NOMO-1 treated with DMSO at 0.1 percent for 48 hours (cell line): ENCODE results near the gene NFIX.
"Not testable (repeated sequence)": the region's sequence is repeated elsewhere in the genome, so short reads cannot be mapped to it uniquely, and the experiment has no call there.

Experiments used
- DNase-seq: peaks from one replicate; lab custom pipeline; 2025; ENCODE audit not compliant: unreplicated experiment; lab: John Stamatoyannopoulos, UW

NFIX gene

DNA sequence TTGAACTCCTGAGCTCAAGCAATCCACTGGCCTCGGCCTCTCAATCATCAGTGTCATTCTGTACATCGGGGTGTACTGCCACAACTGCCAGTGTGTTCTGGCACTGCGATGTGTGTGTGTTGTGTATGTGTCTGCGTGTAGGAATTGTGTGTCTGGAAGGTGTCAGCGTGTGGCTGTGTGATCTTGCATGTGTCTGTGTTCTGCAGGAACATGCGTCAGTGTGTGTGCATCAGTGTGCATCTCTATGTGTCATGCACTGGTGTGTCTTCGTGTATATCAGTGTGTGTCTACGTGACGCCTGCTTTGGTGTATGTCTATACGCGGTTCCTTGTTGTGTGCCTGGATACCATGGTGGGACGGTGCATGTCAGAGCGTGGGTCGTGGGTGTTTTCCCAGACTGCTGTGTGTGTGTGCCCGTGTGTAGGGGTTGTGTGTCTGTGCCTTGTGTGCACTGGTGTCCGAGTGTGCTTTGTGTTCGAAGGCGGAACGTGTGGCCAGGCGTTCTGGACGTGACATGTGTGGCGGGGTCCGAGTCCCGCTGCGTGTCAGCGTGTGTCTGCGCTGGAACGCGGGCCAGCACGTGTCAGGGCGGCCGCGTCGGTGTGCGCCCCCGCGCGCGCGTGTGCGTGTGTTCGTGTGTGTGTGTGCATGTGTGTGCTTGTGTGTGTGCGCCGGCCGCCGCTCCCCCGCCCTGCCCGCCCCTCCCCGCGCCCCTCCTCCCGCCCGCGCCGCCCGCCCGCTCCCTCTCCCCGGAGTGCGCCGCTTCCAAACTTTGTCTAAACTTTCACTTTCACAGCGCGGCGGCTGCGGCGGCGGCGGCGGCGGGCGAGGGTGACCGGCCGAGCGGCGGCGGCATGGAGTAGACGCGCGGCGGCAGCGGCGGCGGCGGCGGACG, at the start of gene NFIX:
Gene NFIX (plus strand): TSS at position 775 of the 895 bp plus-strand sequence. CDS start 363 bp downstream, outside the sequence.
- DNase-seq, result peak; percentile 61

DNA sequence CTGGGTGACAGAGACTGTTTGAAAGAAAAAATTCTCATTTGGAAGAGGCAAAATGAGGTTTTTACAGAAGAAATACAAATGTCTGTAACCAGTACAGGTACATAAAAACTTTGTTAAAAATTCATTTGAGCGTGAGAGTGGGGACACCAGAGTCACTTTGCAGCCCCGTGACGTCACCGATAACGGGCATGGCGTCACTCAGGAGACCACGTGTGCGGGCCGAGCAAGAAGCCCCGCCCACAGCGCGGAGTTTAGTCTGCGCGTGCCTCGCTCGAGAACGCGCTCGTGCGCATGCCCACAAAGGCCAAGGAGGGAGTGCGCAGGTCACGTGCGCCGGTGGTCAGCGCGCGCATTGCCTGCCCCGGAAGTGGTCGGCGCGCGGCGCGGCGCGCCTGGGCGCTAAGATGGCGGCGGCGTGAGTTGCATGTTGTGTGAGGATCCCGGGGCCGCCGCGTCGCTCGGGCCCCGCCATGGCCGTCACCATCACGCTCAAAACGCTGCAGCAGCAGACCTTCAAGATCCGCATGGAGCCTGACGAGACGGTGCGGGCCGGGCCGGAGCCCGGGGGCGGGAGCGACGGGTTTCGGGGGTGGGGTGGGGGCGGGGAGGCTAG, 49.7 kb upstream of the NFIX start, which contains the start of gene RAD23A:
Gene RAD23A (plus strand): TSS at position 384 of the 613 bp plus-strand sequence. CDS start 87 bp downstream, at position 471.
- DNase-seq, result peak; percentile 91

DNA sequence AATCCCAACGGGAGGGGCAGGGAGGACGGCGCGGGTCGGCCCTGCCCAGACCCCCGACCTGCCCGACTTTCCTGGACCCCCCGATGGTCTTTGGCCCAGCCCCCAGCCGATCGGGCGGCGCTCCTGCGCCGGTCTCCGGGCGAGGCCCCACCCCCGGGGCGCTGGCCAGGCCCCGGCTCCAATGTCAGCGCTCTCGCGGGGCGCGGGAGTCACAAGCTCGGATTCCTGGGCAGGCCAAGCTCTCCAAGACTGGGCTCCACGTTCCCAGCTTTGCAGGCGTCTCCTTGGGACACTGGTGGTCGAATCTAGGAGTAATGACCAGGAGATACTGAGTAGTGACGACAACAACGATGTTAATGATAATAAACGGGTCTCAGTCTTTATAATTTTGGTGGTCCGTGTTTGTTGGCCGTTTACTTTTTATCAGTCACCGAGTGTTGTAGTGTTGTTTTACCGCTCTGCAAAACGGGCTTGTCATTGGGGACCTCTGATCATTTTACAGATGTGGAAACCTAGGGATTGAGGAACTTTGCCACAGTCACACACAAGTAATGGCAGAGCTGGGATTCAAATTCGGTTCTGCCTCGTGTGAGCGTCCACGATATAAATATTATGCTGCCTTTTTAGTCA, 49.1 kb upstream of the NFIX start:
- DNase-seq, result peak; percentile 43

DNA sequence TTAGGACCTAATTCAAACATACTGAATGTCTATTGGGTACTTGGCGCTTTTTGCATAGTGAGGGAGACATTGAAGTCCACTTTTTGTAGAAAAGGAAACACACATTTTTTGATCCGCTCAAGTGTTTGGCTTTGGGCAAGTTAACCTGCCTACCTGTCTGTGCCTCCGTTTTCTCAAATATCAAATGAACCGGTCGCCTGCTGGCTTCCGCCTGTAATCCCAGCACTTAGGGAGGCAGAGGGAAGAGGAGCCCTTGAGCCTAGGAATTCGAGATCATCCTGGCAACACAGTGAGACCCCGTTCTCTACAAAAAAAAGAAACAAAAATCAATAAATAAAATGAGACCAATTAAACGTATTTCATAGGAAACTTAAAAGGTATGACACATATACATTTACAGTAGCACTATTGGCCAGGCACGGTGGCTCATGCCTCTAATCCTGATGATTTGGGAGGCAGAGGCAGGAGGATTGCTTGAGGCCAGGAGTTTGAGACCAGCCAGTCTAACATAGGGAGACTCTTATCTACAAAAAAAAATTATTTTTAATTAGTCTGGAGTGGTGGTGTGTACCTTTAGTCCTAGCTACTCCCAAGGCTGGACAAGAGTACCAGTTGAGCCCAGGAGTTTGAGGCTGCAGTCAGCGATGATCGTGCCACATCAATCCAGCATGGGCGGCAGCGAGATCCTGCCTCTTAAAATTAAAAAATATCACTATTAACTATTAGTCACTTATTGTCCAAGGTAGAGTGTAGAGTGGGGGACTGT, 48.4 kb upstream of the NFIX start:
- DNase-seq, result no peak

DNA sequence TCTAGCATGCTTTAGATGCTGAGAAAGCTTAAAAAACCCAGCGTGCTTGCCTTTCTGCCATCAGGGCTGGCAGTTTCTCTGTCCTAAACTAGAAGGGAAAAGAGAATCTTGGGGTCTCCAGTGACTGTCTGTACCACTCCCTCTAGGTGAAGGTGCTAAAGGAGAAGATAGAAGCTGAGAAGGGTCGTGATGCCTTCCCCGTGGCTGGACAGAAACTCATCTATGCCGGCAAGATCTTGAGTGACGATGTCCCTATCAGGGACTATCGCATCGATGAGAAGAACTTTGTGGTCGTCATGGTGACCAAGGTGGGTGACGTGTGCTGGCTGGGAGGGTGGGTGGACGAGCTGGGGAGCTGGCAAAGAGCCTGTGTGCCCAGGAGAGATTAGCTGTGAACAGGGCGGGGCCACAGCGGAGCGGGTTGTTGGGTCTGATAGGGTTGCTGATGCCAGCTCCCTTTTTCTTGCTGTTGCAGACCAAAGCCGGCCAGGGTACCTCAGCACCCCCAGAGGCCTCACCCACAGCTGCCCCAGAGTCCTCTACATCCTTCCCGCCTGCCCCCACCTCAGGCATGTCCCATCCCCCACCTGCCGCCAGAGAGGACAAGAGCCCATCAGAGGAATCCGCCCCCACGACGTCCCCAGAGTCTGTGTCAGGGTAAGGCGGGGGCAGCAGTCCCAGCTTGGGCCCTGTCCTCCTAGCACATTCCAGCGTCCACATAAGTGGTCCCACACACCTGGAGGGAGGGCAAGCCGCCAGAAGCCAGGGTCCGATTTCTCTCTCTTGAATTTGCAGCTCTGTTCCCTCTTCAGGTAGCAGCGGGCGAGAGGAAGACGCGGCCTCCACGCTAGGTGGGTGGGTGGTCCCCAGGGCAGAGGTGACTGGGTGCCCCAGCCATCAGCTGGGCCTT, 47.3 kb upstream of the NFIX start:
- DNase-seq, result no peak

DNA sequence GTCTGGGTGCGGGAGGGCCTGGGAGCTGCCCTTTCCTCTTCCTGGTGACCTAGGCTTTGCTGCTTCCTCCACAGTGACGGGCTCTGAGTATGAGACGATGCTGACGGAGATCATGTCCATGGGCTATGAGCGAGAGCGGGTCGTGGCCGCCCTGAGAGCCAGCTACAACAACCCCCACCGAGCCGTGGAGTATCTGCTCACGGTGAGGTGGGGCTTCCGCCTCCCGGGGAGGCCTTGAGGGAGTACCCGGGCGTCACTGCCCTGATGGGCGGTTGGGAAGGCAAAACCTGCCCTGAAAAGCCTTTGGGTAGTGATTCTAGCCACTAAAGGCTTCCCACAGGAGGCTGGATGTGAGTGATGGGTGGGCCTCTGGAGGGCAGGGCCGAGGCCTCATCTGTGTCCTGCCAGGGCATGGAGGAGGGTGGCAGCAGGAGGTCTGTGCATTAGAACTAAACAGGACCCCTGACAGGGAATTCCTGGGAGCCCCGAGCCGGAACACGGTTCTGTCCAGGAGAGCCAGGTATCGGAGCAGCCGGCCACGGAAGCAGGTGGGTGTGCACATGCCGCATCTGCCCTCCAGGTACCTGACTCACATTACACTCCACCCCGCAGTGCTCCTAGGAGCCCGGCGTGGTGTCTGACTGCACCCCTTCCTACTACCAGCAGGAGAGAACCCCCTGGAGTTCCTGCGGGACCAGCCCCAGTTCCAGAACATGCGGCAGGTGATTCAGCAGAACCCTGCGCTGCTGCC, 46.5 kb upstream of the NFIX start:
- no peak for DNase-seq

DNA sequence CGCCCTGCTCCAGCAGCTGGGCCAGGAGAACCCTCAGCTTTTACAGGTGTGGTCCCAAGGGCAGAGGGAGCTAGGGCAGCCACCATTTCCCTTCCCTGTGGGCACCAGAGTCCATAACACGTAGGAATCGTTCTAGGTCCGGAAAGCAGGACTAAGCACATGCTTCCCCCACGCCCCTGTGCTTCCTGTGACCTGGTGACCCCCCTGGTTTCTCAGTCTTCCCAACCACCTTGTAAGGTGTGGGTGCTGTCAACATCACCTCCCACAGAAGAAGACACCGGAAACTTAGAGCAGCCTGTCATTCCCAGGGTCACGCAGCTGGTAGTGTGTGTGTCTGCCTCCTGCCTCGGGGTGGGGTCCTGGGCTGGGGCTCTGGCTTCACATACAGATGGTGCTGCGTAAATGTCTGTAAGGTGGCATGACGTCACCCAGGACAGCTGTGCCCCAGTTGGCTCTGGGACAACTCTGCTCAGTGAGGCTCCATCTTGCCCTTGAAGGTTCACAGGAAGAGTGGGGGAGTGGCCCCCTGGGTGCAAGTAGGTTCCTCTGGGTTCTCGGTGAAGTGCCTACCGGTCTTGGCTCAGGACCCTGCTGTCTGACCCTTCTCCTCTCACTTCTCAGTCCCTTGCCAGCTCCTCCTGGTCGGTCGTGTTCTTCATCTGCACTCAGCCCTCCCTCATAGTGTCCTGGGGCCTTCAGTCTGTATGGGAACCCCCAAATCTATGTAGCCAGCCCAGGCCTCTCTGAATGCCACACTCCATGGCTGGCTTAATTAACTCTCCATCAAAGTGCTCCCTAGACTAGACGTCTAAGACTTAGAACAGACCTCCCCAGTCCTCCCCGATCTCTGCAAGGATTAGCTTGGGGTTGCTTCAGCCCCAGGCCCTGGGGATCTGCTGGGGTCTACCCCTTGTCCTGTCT, 45.7 kb upstream of the NFIX start:
- DNase-seq, result no peak

DNA sequence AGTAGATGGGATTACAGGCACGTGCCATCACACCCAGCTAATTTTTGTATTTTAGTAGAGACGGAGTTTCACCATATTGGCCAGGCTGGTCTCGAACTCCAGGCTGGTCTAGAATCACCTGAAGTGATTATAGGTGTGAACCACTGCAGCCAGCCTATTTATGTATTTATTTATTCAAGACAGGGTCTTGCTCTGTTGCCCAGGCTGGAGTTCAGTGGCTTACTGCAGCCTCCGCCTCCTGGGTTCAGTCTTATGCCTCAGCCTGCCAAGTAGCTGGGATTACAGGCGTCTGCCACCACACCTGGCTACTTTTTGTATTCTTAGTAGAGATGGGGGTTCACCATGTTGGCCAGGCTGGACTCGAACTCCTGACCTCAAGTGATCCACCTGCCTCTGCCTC, 43.2 kb upstream of the NFIX start:
- not testable (repeated sequence) for DNase-seq

DNA sequence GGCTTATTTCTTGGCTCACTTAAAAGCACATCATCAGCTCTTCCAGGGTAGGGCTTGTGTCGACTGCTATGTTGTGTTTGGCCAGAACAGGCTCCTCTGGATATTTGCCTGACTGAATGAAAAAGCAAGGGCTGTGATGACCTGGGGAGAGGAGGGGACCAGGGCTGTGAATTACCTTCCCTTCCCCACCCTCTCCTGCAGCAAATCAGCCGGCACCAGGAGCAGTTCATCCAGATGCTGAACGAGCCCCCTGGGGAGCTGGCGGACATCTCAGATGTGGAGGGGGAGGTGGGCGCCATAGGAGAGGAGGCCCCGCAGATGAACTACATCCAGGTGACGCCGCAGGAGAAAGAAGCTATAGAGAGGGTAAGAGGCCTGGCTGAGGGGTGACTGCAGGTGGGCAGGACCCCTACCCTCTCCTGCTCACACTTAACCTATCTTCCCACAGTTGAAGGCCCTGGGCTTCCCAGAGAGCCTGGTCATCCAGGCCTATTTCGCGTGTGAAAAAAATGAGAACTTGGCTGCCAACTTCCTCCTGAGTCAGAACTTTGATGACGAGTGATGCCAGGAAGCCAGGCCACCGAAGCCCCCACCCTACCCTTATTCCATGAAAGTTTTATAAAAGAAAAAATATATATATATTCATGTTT, 42.7 kb upstream of the NFIX start:
- no peak for DNase-seq

DNA sequence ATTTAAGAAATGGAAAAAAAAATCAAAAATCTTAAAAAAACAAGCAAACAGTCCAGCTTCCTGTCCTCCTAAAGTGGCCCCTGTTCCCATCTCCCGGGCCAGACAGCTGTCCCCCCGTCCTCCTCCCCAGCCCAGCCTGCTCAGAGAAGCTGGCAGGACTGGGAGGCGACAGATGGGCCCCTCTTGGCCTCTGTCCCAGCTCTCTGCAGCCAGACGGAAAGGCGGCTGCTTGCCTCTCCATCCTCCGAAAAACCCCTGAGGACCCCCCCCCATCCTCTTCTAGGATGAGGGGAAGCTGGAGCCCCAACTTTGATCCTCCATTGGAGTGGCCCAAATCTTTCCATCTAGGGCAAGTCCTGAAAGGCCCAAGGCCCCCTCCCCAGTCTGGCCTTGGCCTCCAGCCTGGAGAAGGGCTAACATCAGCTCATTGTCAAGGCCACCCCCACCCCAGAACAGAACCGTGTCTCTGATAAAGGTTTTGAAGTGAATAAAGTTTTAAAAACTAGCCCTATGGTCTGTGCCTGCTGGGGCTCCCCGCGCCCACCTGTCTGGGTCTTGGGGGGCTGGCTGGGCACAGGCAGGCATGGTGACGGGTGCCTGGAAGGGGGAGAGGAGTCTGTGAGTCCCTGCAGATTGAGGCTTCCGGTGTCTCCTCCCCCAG, 42.0 kb upstream of the NFIX start:
- DNase-seq, result no peak

DNA sequence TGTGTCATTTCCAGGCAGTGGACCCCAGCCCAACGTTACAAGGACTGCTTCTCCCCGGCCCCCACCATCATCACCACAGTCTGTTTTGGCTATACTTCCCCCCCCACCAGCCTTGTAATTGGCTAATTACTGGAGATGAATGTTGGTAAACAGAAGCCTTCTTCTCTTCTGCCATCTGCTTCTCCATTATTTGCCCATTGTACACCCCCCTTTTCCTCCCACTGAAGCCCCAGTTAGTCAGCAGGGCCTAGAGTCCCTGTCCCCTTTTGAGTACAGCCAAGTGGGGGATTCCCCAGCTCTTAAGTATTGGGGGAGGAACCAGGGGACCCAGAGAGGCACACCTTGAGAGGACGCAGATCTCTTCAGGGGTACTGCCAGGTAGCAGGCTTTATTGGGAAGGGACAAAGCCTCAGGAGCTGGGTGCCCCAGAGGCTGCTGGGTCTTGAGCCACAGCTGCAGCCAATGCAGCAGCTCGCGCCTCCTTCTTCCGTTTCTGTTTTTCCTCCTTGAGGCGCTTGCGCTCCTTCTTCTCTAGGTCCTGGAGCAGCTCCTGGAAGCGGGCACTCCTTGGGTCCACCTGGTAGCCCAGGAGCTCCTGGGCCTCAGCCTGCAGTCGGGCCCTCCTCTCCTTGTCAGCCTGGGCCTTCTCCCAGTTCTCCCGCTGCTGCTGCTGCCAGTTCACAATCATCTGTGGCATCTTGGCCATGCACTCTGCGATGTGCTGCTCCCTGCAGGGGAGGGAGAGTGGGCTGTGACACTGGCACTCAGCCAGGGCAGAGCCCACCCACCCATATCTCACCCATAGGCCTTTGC, 41.3 kb upstream of the NFIX start:
- DNase-seq, result no peak

DNA sequence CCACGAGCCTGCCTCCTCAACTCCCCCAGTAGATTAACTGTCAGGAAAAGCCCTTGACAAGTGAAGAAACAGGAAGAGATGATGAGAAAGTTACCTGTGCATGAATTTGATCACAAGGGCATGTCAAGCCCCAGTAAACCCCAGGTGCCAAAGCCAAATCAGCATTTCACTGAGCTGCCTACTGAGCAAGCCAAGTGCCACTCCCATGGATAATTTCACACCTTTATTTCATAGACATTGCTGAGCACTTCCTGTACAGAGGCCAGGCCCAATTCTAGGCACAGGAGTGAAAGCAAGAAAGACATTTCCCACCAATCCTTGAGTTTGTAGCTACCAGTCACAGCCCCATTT, 40.7 kb upstream of the NFIX start:
- DNase-seq, result no peak

DNA sequence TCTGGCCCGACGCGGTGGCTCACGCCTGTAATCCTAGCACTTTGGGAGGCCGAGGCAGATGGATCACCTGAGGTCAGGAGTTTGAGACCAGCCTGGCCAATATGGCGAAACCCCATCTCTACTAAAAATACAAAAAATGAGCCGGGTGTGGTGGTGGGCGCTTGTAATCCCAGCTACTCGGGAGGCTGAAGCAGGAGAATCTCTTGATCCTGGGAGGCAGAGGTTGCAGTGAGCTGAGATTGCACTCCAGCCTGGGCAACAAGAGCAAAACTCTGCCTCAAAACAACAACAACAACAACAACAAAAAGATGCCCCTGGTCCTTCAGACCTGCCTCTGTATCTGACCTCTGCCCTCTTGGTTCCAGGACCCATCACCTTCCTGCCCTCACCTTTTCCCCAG, 39.7 kb upstream of the NFIX start:
- not testable (repeated sequence) for DNase-seq

DNA sequence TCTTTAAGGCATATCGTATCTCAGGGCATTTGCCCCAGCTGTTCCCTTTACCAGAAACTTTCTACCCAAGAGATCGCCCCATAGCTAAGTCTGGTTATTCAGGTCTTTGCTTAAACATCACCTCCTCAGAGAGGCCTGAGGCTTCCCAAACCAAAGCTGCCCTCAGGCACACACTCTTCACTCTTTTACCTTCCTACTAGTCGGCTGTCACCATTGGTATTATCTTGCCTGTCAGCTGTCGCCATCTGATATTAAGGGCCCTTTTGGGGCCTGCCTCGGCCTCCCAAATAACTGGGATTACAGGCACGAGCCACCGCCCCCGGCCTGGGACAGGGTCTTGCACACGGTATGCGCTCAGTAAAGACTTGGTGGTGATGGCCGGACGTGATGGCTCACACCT, 39.3 kb upstream of the NFIX start:
- DNase-seq, result no peak

DNA sequence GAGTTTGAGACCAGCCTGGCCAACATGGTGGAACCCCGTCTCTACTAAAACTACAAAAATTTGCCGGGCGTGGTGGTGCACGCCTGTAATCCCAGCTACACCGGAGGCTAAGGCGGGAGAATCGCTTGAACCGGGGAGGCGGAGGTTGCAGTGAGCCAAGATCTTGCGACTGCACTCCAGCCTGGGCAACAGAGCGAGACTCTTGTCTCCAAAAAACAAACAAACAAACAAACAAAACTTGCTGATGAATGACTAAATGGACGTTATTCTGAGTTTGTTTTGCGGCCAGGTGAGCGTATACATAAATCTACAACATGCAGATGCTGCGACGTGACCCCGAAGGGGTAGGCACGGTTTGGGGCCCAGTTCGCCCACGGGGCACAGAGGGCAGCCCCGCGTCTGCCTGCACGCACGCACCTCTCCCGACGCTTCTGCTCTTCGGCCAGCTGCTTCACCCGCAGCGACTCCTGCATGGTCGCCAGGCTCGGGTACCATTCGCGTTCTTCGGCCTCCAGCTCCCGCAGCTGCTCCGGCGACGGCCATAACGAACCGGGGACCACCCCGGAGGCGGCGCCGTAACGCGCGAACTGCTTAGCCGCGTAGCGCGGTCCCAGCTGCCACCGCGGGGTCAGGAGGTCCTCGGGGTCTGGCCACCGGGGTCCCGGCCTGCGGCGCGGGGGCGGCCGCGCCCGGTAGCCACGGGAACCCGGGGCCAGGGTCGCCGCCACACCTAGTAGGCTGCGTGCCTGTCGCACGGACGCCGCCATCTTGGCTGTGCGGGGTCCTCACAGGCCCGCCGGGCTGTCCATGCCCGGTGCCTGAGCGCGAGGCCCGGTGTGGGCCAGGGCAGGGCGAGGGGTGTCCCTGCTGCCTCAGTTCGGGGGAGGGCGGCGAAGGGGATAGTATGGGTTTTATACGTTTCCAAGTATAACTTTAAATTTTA, 38.6 kb upstream of the NFIX start, which contains the start of gene GADD45GIP1:
Gene GADD45GIP1 (minus strand): TSS at position 778 of the 943 bp plus-strand sequence. CDS start 11 bp downstream, at position 767.
- peak; percentile 66 for DNase-seq
